Bladder microvascular endothelial cell (primary cell): ENCODE measurements around the gene ZNF697. TPM values are rescaled to one million over a fixed set of nuclear protein-coding genes. Genes with fewer than 3 reads are reported as not detected.

Experiments
- total RNA-seq: library from RNA; depleted of rRNA; stranded (reverse); fragments of >200 nt; gene quantifications from 2 replicates; pipeline ENCODE4 v1.2.3, GENCODE V29; 2014

ZNF697 gene
- total RNA-seq = 10.5 and 35.2 TPM in 2 replicates

DNA sequence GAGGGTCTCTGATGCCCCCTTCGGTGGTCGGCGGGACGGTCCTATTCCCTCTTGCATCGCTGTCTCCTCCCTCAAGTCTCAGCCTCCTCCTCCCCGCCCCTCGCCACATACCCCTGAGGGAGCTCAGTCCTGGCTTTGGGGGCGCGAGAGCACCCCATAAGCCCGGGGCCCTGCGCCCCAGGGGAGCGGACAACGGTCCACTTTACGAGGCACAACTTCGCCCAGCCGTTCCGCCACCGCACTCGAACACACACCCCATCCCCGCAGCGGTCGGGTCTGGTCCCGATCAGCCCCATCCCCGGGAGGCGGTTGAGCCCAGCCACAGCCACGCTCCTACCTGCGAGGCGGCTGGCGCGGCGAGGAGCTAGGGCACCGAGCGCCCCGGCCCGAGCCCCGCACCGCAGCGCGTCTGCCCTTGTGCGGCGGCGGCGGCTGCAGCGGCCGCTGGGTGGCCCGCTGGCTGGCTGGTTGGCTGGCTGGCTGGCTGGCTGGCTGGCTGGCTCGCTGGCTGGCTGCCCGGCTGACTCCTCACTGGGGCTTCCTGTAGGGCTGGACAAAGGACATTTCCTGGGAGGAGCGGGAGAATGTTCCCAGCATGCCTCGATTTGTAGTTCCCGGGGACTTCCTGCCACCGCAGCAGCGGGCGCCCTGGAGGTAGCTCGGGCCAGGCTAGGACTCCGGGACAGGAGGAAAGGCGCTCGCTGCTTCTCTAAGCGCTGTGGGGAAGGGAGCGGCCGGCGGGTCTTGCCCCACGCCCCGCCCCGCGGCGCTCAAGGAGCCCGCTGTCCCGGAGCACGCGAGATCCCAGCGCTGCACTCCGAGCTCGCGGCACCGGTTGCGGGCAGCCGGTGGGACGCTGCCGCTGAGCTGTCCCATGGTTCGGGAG lies at the start of gene ZNF697:
ZNF697 (minus strand) TSS at position 533 of the 886 bp plus-strand sequence. CDS start 22,166 bp downstream, outside the sequence.

Other genes starting within 250 kb of the ZNF697 start
- not detected in 2 replicates for gene HSD3B2, start 233.1 kb downstream of the ZNF697 start, total RNA-seq
- not detected in 2 replicates for gene HSD3B1, start 141.1 kb downstream of the ZNF697 start, total RNA-seq
- gene PHGDH, start 63.7 kb upstream of the ZNF697 start, total RNA-seq = 4.2 and 10.6 TPM in 2 replicates
- gene HMGCS2, start 120.6 kb upstream of the ZNF697 start, total RNA-seq = not detected in 2 replicates
- gene REG4, start 163.2 kb upstream of the ZNF697 start, total RNA-seq = not detected in 2 replicates
- not detected in 2 replicates for gene ADAM30, start 248.2 kb upstream of the ZNF697 start, total RNA-seq